NCI-H2196 treated with DMSO at 0.1 percent for 48 hours (cell line): ENCODE measurements around the gene OSBPL10.
"Not testable (repeated sequence)": the region's sequence is repeated elsewhere in the genome, so short reads cannot be mapped to it uniquely, and the experiment has no call there.

Source experiments
- DNase-seq: peaks from one replicate; lab custom pipeline; 2025; ENCODE audit not compliant: unreplicated experiment; lab: John Stamatoyannopoulos, UW

The OSBPL10 gene

GRCh38 chr3:31714495-31715280 lies 266.4 kb downstream of the OSBPL10 start:
- no peak for DNase-seq

DNA sequence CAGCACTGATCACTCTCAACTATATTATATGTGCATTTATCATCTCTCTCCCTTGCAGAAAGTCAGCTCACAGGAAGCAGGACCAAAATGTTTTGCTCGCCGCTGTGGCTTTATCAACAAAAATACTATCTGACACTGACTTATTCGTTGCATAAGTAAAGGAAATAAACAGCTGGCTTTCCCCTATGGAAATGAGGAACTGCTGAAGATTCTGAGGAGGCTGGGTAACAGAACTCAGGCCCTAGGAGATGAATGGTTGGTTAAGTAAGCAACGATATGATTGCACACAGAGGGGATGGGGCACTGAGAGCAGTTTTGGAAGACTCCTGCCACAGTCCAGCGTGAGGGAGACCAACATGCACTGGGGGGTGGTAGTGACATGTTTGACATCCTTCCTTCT lies 267.2 kb downstream of the OSBPL10 start:
- no peak for DNase-seq

GRCh38 chr3:31710123-31710803 lies 270.8 kb downstream of the OSBPL10 start:
- DNase-seq, result no peak

GRCh38 chr3:31709526-31709925 lies 271.5 kb downstream of the OSBPL10 start:
- DNase-seq, result no peak

DNA sequence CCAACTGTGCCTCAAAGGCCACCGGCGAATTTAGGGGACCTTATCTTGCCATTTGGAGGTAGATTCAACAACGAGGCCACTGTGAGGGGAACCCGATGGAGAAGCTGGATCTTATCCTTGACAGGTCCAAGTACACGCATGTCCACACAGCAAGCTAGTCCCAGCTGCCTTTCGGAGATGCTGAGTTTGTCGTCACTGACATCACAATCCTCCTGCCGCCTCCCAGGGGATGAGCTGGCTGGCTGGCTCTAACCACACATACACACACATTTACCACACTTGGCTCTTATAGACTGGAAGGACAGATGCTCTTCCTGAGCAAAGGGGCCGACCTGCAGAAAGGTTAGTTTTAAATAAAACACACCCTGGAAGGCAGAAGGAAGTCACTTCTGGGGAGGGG lies 272.1 kb downstream of the OSBPL10 start:
- DNase-seq, result no peak

GRCh38 chr3:31707286-31707685 lies 273.8 kb downstream of the OSBPL10 start:
- DNase-seq, result no peak

DNA sequence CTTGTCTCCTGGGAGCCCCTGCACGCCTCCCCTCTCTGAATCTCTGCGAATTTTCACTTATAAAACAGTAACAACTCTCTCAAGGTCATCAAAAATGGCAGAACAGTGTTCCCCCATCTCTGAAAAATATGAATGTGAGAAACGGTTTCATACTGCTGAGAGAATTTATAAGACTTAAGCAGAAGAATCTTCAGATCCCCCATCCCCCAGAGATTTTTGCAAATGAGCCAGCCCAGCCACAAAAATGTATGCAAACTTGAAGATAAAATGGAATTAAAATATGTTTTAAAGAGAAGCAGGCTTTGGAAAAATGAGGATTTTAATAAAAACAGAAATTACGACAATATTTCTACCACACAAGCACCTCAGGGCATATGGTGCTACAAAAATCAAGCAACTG lies 275.3 kb downstream of the OSBPL10 start:
- no peak for DNase-seq

GRCh38 chr3:31704591-31705179 lies 276.4 kb downstream of the OSBPL10 start:
- no peak for DNase-seq

DNA sequence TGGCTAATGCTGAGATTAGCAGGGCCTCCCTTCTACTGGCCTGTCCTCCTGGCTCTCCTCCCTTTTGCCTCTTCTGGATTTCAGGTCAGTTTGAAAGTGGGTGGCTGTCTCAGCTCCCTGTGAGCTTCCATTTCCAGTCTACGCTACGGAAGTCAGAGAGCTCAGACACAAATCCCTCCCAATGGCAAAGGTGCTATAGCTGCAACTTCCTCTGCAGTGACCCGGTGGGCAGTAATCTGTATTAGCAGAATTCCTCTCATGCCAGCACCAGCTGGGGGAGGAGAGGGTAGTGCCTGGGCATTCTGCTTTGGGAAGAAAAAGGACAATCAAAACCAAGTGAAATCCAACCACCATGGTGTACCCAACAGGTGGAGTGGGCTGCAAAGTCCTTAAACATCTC lies 276.9 kb downstream of the OSBPL10 start:
- no peak for DNase-seq

DNA sequence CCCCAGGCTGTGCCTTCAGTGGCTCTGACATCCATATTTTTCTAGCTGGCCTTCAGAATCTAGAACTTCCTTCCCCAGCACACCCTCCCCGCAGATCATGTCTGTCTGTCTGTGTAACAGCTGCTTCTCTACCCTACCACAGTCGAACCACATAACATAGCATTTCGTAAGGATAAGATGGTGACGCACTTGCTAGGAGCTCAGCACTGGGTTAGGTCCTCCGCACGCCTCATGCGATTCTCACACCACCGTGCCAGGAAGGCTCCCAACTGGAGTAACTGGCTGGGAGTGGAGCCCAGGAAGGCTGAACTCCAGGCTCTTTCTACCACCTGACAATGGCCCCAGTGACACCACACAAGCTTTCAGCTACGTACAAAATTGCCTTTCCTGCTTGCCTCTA lies 279.8 kb downstream of the OSBPL10 start:
- DNase-seq, result no peak

- DNase-seq, result no peak
Observed at GRCh38 chr3:31699309-31699953, 281.6 kb downstream of the OSBPL10 start.

DNA sequence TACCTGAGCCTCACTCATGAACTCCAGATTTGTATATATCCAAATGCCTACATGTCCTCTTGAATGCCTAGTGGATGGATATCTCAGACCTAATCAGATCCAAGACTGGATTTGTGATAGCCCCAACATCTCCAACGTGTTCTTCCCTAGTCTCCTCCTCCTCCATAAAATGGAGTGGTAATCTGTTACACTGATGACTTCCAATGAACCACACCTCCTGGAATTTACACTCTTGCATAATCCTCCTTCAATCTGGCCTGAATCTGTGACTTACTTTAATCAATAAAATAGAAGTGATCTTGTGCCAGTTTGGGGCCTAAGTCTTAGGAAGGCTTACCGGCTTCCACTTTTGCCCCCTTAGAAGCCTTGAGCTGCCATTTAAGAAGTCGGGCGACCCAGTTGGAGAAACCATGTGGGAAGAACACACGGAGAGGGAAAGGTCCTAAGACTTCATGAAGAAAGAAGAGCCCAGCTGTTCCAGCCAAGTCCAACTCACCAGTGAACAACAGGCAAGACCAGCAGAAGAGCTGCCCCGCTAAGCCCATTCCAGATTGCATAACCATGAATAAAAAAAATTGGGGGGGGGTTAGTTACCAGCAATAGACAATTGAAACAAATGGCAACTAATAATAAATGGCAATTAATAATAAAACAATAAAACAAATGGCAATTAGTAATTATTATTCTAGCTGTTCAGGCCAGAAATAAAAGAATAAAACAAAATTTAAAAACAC lies 284.1 kb downstream of the OSBPL10 start:
- DNase-seq, result no peak

DNA sequence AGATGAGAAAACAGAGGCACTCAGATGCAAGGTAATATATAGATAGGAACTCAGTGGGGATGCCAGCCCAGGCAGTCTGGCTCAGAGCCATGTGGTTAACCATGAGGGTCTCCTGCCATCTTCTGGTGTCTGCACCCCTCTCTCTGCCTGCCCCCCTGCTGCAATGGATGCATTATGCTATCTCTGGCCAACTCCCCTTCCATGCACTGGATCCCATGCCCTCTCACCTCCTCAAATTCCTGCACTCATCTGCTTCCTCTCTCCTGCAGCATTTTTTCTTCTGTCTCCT lies 285.1 kb downstream of the OSBPL10 start:
- DNase-seq, result no peak

- no peak for DNase-seq
Observed at GRCh38 chr3:31695280-31696008, 285.6 kb downstream of the OSBPL10 start.

DNA sequence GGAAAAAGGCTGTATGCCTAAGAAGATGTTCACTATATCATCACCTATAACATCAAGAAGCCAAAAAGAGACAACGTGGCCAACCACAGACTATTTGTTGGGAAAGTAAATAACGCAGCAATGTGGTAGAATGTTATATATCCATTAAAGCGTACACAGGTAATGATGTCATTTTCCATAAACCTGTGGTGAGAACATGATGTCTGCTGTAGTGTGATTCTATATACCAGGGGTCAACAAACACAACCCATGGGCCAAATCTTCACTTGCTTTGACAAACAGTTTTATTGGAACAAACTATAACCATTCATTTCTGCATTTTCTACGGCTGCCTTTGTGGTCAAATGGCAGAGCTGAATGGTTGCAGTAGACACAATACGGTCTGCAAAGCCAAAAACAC lies 287.7 kb downstream of the OSBPL10 start:
- DNase-seq, result no peak

DNA sequence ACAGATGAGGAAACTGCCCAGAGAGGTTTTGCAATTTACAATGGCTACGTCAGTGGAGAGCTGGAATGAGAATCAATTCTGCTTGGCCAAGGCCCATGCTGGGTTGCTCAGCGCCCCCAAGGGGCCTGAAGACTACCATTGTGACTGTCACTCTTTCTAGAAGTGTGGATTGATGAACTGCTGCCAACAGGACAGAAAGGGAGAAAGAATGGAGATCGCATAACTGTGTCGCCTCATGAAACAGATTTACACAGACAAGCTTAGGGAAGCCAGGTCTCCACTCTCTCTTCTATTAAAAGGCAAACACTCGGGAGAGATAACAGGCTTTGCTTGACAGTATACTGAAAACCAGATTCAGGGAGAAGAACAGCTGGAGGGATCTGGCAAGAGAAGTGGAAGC lies 288.3 kb downstream of the OSBPL10 start:
- no peak for DNase-seq

- no peak for DNase-seq
Observed at GRCh38 chr3:31690771-31691170, 290.3 kb downstream of the OSBPL10 start.

DNA sequence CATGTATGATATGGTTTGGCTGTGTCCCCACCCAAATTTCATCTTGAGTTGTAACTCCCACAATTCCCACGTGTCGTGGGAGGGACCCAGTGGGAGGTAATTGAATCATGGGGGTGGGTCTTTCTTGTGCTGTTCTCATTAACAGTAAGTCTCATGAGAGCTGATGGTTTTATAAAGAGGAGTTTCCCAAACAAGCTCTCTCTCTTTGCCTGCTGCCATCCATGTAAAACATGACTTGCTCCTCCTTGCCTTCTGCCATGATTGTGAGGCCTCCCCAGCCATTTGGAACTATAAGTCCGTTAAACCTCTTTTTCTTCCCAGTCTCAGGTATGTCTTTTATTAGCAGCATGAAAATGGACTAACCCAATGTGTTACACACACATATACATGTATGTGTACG lies 291.5 kb downstream of the OSBPL10 start:
- not testable (repeated sequence) for DNase-seq

DNA sequence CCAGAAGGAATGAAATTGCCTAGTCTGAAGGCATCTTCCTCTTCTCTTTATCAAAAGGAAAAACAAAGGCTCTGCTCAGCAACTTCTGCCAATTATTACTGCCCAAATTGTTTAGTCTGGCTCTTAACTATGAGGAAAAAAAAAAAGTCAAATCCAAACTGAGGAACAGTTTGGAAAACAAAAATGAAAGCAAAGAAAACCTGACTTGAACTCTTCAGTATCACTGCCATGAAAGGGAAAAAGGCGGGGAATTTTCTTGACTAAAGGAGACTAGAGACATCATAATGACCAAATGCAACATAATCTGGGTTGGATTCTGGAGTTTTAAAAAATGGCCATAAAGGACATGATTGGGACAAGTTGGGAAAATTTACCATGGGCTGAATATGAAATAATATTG lies 292.1 kb downstream of the OSBPL10 start:
- DNase-seq, result no peak

- no peak for DNase-seq
Observed at GRCh38 chr3:31687020-31687802, 293.9 kb downstream of the OSBPL10 start.
